NB4 (cell line): ENCODE results near the gene TMCO4.

Experiments used
- CTCF ChIP-seq: IDR thresholded peaks from one replicate; pipeline ENCODE4 v1.5.1; 2012; ENCODE audit warnings: low read depth, low read length
- POLR2A ChIP-seq: IDR thresholded peaks from 2 replicates; pipeline ENCODE4 v1.6.1; 2011; ENCODE audit warnings: mild to moderate bottlenecking; ENCODE audit not compliant: insufficient read length; ENCODE audit errors: extremely low read depth
- TF ChIP-seq, protein P1 (sequence below): IDR thresholded peaks from 2 replicates; pipeline ENCODE4 v1.6.1; 2011; ENCODE audit warnings: low read depth, low read length

GRCh38 chr1:19643121-19643520 is 156.6 kb downstream of the TMCO4 start:
- TF ChIP-seq CTCF (no peak), POLR2A (no peak)
- TF ChIP-seq, protein P1, sequence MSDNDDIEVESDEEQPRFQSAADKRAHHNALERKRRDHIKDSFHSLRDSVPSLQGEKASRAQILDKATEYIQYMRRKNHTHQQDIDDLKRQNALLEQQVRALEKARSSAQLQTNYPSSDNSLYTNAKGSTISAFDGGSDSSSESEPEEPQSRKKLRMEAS, result no peak
